Prostate gland (tissue), 2 donors: ENCODE data around the gene PCDH9.

ENCODE experiments used
- CTCF ChIP-seq, 4 experiments: fragments of 200-600 bp in 2 of 4; fragments of 450-650 bp in 2 of 4; sonication (generic) in 2 of 4; IDR thresholded peaks; 1 replicate in 3 of 4; 2 replicates in 1 of 4; pipeline ENCODE4 v1.5.1; 2016 to 2019; ENCODE audit warnings: antibody characterized with exemption in 4 of 4, mild to moderate bottlenecking in 2 of 4, moderate library complexity in 2 of 4
- POLR2AphosphoS5 ChIP-seq: sonication (generic); formaldehyde crosslinking; IDR thresholded peaks from one replicate; pipeline ENCODE4 v1.6.1; 2017; ENCODE audit warnings: antibody characterized with exemption

GRCh38 chr13:67003743-67004142, 226.4 kb downstream of the PCDH9 start:
- TF ChIP-seq CTCF (IDR thresholded peaks at IDR 0.05), result no peak
- no peak for TF ChIP-seq POLR2AphosphoS5
